ENCODE data around the gene MAPK13.

DNA sequence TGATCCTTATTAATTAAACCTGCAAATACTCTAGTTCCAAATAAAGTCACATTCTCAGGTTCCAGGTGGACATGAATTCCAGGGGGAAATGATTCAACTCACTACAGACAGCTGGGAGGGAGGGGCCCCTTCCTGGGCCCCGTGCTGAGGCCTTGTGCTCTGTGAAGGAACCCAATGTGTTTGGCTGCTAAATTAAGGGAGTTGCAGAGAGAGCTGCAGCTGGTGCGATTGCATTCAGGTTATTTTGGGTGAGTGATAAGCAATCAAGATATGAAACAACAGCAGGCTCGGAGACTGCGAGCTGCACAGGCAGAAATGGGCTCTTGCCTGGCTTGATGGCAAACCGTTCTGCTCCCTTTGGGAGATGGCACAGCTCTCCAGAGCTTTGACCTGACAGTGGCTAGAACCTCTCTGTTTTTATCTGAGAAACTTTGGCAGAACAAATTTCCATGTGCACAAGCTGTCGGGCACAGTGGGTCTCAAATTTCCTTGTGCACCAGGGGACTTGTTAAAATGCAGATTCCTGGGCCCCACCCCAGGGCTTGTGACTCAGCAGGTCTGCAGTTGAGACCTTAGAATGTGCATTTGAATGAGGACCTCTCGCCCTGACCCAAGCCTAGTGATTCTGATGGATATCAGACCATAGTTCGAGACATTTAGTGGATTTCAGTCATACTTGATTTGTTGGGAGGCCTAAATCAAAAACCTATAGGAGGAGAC, 9.8 kb downstream of the MAPK13 start:
- TF ChIP-seq, protein P1, sequence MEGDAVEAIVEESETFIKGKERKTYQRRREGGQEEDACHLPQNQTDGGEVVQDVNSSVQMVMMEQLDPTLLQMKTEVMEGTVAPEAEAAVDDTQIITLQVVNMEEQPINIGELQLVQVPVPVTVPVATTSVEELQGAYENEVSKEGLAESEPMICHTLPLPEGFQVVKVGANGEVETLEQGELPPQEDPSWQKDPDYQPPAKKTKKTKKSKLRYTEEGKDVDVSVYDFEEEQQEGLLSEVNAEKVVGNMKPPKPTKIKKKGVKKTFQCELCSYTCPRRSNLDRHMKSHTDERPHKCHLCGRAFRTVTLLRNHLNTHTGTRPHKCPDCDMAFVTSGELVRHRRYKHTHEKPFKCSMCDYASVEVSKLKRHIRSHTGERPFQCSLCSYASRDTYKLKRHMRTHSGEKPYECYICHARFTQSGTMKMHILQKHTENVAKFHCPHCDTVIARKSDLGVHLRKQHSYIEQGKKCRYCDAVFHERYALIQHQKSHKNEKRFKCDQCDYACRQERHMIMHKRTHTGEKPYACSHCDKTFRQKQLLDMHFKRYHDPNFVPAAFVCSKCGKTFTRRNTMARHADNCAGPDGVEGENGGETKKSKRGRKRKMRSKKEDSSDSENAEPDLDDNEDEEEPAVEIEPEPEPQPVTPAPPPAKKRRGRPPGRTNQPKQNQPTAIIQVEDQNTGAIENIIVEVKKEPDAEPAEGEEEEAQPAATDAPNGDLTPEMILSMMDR (IDR thresholded peaks at IDR 0.05) = no peak
- TF ChIP-seq POLR2AphosphoS5 (IDR thresholded peaks at IDR 0.05) = no peak

Measured in prostate gland (tissue), 2 donors.